ENCODE results near the gene TRIP11. TPM values are rescaled to one million over a fixed set of nuclear protein-coding genes. Genes with fewer than 3 reads are reported as not detected.
A peak's percentile ranks its signal among the peaks of the same experiment; 100 is the strongest.

The TRIP11 gene
- total RNA-seq, 1 donor from 2014 or later, result 92.7 TPM

DNA sequence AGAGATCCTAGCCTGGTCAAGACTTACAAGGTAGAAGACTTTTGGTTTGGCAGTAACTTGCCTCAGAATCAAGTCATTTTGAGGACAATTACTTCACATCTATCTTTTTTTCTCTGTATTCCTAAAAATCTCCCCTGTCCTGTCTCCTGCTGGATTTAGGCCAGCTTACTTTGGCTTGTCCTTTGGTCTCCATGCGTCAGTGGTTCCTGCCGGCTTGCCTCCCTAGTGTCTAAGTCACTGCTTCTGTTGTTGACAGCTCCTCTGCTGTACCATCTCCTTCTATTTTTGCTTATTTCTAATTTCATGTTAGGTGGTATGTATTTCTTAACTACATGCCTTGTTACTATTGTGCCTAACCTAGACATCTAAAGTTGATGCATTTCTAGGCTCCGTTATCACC, 52.7 kb downstream of the TRIP11 start:
- H3K36me3 Mint-ChIP-seq (ENCODE audit: low read depth), result peaks cover 35% of the 10 kb centered on the region
- peak overlapping the region; percentile 77 for H3K27ac Mint-ChIP-seq (ENCODE audit: unreplicated experiment)
- H3K9me3 Mint-ChIP-seq (ENCODE audit: low read depth), result peaks cover 7% of the 10 kb centered on the region
- DNase-seq (ENCODE audit: low spot score), result no peak
- TF ChIP-seq CTCF (IDR thresholded peaks at IDR 0.05), result no peak
- no peak overlapping the region for H3K4me3 Mint-ChIP-seq (ENCODE audit: unreplicated experiment)
- peaks cover 80% of the 10 kb centered on the region for H3K4me1 Mint-ChIP-seq (ENCODE audit: low read depth)
- H3K27me3 Mint-ChIP-seq (ENCODE audit: low read depth), result no peaks in the 10 kb centered on the region

DNA sequence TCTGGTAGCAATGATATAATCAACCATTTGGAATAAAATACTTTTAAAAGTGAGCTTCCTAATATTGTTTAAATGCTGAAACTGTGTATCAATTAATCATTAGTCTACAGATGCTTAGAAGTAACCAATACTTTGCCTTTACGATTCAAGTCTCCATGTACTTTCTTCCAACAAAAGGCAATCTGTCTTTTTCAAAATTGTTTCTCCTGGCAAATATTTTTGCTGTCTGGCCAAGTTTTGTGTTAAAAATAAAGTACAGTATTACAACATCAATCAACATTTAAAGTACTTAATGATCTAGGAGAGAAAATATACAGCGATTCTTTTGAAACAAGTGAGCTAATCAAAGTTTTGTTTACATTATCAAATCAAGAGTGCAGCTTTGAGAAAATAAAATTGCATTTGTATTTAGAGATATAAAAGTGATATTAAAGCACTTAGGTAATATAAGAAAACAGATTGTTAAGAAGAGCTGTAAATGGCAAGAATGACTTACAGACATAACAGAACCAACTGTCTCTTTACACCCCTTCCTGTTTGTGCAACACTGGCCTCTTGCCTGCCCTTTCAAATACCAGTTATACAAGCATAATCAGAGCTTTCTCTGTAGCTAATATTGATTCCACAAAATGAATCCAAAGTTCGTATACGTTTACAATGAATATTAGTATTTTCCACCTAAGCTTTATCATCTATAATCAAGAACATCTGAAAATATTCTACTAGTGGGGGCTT, 54.2 kb downstream of the TRIP11 start:
- Mint-ChIP-seq H3K9me3 (ENCODE audit: low read depth) (peaks cover 7% of the 10 kb centered on the region), H3K36me3 (ENCODE audit: low read depth) (peaks cover 32% of the 10 kb centered on the region), H3K4me1 (ENCODE audit: low read depth) (peaks cover 86% of the 10 kb centered on the region), H3K27ac (ENCODE audit: unreplicated experiment) (peak overlapping the region; percentile 86), H3K27me3 (ENCODE audit: low read depth) (no peaks in the 10 kb centered on the region), H3K4me3 (ENCODE audit: unreplicated experiment) (peak overlapping the region; percentile 0)
- DNase-seq (ENCODE audit: low spot score), result no peak
- no peak for TF ChIP-seq CTCF (IDR thresholded peaks at IDR 0.05)

- peaks cover 89% of the 10 kb centered on the region for H3K4me1 Mint-ChIP-seq (ENCODE audit: low read depth)
- no peak for DNase-seq (ENCODE audit: low spot score)
- peak overlapping the region; percentile 8 for H3K4me3 Mint-ChIP-seq (ENCODE audit: unreplicated experiment)
- no peaks in the 10 kb centered on the region for H3K27me3 Mint-ChIP-seq (ENCODE audit: low read depth)
- no peak for TF ChIP-seq CTCF (IDR thresholded peaks at IDR 0.05)
- H3K36me3 Mint-ChIP-seq (ENCODE audit: low read depth), result peaks cover 30% of the 10 kb centered on the region
- H3K9me3 Mint-ChIP-seq (ENCODE audit: low read depth), result peaks cover 7% of the 10 kb centered on the region
- H3K27ac Mint-ChIP-seq (ENCODE audit: unreplicated experiment), result peak overlapping the region; percentile 86
These were observed 54.9 kb downstream of the TRIP11 start for GRCh38 chr14:91985008-91985407.

DNA sequence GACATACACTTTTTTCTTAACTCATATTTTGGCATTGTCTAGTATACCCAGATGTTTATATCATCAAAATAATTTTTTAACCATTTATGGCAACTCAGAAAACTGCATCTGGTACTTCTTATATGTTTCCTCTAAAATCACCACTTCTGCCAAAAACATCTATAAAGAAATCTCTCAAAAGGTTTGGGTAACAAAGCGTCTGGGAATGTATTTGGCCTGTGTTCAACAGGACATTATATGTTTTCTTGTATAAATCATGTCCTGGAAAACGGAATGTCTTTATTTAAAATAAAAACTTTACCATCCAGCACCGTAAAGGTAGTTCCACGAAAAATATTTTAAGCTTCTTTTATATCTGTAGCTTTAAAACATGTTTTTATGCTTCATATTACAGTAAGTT, 56.3 kb downstream of the TRIP11 start:
- H3K9me3 Mint-ChIP-seq (ENCODE audit: low read depth), result peaks cover 7% of the 10 kb centered on the region
- peaks cover 22% of the 10 kb centered on the region for H3K36me3 Mint-ChIP-seq (ENCODE audit: low read depth)
- H3K27ac Mint-ChIP-seq (ENCODE audit: unreplicated experiment), result peak overlapping the region; percentile 86
- H3K27me3 Mint-ChIP-seq (ENCODE audit: low read depth), result no peaks in the 10 kb centered on the region
- peaks cover 92% of the 10 kb centered on the region for H3K4me1 Mint-ChIP-seq (ENCODE audit: low read depth)
- DNase-seq (ENCODE audit: low spot score), result no peak
- H3K4me3 Mint-ChIP-seq (ENCODE audit: unreplicated experiment), result no peak overlapping the region
- TF ChIP-seq CTCF (IDR thresholded peaks at IDR 0.05), result no peak

DNA sequence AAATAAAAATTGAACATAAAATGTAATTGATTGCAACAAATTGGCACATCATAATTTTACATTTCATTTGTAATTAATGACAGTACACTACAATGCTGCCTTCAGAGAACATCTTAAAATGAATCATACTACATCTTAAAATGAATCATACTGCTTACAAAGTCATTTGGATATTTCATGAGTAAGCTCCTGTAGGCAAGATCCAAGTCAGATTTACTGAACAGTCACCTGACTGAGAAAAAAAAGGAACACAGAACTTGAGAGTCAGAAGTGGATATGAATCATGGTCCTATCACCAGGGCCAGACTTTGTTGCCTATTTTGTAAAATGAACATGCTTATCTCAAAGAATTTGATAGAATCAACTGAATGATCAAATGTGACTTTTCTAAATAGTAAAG, 59.7 kb downstream of the TRIP11 start:
- Mint-ChIP-seq H3K27me3 (ENCODE audit: low read depth) (no peaks in the 10 kb centered on the region), H3K36me3 (ENCODE audit: low read depth) (peaks cover 9% of the 10 kb centered on the region), H3K4me1 (ENCODE audit: low read depth) (peaks cover 82% of the 10 kb centered on the region), H3K9me3 (ENCODE audit: low read depth) (peaks cover 10% of the 10 kb centered on the region), H3K4me3 (ENCODE audit: unreplicated experiment) (peak overlapping the region; percentile 6), H3K27ac (ENCODE audit: unreplicated experiment) (peak overlapping the region; percentile 94)
- no peak for DNase-seq (ENCODE audit: low spot score)
- no peak for TF ChIP-seq CTCF (IDR thresholded peaks at IDR 0.05)
